OCI-LY1 (cell line): Measurements from ENCODE around the gene HSFX2.
"Not testable (repeated sequence)": the region's sequence is repeated elsewhere in the genome, so short reads cannot be mapped to it uniquely, and the experiment has no call there.

Experiments used
- H2AFZ ChIP-seq: fragments of 200-600 bp; sonication (generic), shearing (Covaris generic); 2 replicates; pipeline ENCODE4 v1.6.0; 2014; ENCODE audit warnings: antibody characterized with exemption, mild to moderate bottlenecking, low read length
- H3F3A ChIP-seq: fragments of 200-600 bp; sonication (generic), shearing (Covaris generic); 2 replicates; pipeline ENCODE4 v1.6.0; 2014; ENCODE audit warnings: mild to moderate bottlenecking, antibody characterized with exemption, low read length, moderate library complexity; ENCODE audit not compliant: insufficient read depth
- H3K27ac ChIP-seq: fragments of 200-600 bp; sonication (generic); 2 replicates; pipeline ENCODE4 v1.5.1; 2014; ENCODE audit warnings: low read length, mixed run types, mild to moderate bottlenecking, low read depth; ENCODE audit not compliant: poor library complexity, severe bottlenecking
- H3K27me3 ChIP-seq: fragments of 200-600 bp; sonication (generic); 2 replicates; pipeline ENCODE4 v1.6.0; 2014; ENCODE audit warnings: antibody characterized with exemption, mild to moderate bottlenecking, low read length, moderate library complexity; ENCODE audit not compliant: insufficient read depth
- H3K36me3 ChIP-seq: fragments of 200-600 bp; sonication (generic); 2 replicates; pipeline ENCODE4 v1.6.1; 2014; ENCODE audit warnings: mild to moderate bottlenecking, antibody characterized with exemption, low read length, moderate library complexity, mixed read lengths; ENCODE audit not compliant: insufficient read depth
- H3K4me1 ChIP-seq: fragments of 200-600 bp; sonication (generic); 2 replicates; pipeline ENCODE4 v1.5.1; 2014; ENCODE audit warnings: mild to moderate bottlenecking, low read length, moderate library complexity; ENCODE audit not compliant: insufficient read depth, severe bottlenecking
- H3K4me2 ChIP-seq: fragments of 200-600 bp; sonication (generic), shearing (Covaris generic); 2 replicates; pipeline ENCODE4 v1.6.1; 2014; ENCODE audit warnings: low read length
- H3K4me3 ChIP-seq: fragments of 200-600 bp; sonication (generic); 2 replicates; pipeline ENCODE4 v1.5.1; 2014; ENCODE audit warnings: low read length, low read depth, mild to moderate bottlenecking, mixed read lengths; ENCODE audit not compliant: poor library complexity, severe bottlenecking
- H3K79me2 ChIP-seq: fragments of 200-600 bp; shearing (Covaris generic); 2 replicates; pipeline ENCODE4 v1.6.1; 2016; ENCODE audit warnings: mixed run types, low read length, mixed read lengths; ENCODE audit not compliant: insufficient read depth
- H3K9ac ChIP-seq: fragments of 200-600 bp; sonication (generic), shearing (Covaris generic); 2 replicates; pipeline ENCODE4 v1.6.1; 2014; ENCODE audit warnings: mild to moderate bottlenecking, low read length, mixed read lengths
- H3K9me2 ChIP-seq: fragments of 200-600 bp; sonication (generic), shearing (Covaris generic); 2 replicates; pipeline ENCODE4 v1.6.1; 2014; ENCODE audit warnings: low read depth, mild to moderate bottlenecking, low read length, mixed read lengths
- H3K9me3 ChIP-seq: fragments of 200-600 bp; shearing (Covaris generic); 2 replicates; pipeline ENCODE4 v1.6.1; 2014; ENCODE audit warnings: low read length, mixed read lengths
- H4K20me1 ChIP-seq: fragments of 200-600 bp; sonication (generic), shearing (Covaris generic); 2 replicates; pipeline ENCODE4 v1.6.0; 2016; ENCODE audit warnings: mild to moderate bottlenecking, low read length; ENCODE audit not compliant: insufficient read depth
- CTCF ChIP-seq: fragments of 200-600 bp; sonication (generic), shearing (Covaris generic); IDR thresholded peaks from 2 replicates; pipeline ENCODE4 v1.5.1; 2017; ENCODE audit warnings: mild to moderate bottlenecking, antibody characterized with exemption, low read length, moderate library complexity, mixed read lengths
- EZH2 ChIP-seq: fragments of 200-600 bp; sonication (generic), shearing (Covaris generic); IDR thresholded peaks from 2 replicates; pipeline ENCODE4 v1.8.0; 2017; ENCODE audit warnings: borderline replicate concordance, mixed run types, mild to moderate bottlenecking, antibody characterized with exemption, low read length, moderate library complexity, mixed read lengths

Gene HSFX2

GRCh38 chrX:149628768-149629167 lies 33.7 kb upstream of the HSFX2 start:
- Histone ChIP-seq H3K27ac (no peak overlapping the region), H3K4me3 (no peak overlapping the region), H3K9ac (no peak overlapping the region), H3K4me2 (no peak overlapping the region), H4K20me1 (no peaks in the 10 kb centered on the region), H3F3A (no peaks in the 10 kb centered on the region), H3K36me3 (no peaks in the 10 kb centered on the region), H3K4me1 (peaks cover 13% of the 10 kb centered on the region), H3K79me2 (no peaks in the 10 kb centered on the region), H2AFZ (no peak overlapping the region), H3K9me3 (no peaks in the 10 kb centered on the region), H3K9me2 (no peaks in the 10 kb centered on the region), H3K27me3 (no peaks in the 10 kb centered on the region)
- TF ChIP-seq EZH2 = no peak
- TF ChIP-seq CTCF = no peak

- no peaks in the 10 kb centered on the region for H3K9me3 ChIP-seq
- peaks cover 13% of the 10 kb centered on the region for H3K4me1 ChIP-seq
- H3K9ac ChIP-seq = no peak overlapping the region
- no peaks in the 10 kb centered on the region for H3K27me3 ChIP-seq
- no peak overlapping the region for H3K27ac ChIP-seq
- TF ChIP-seq EZH2 = no peak
- no peak for TF ChIP-seq CTCF
- no peak overlapping the region for H3K4me3 ChIP-seq
- no peaks in the 10 kb centered on the region for H3K36me3 ChIP-seq
- H3K9me2 ChIP-seq = no peaks in the 10 kb centered on the region
- no peak overlapping the region for H3K4me2 ChIP-seq
- H3F3A ChIP-seq = no peaks in the 10 kb centered on the region
- no peaks in the 10 kb centered on the region for H4K20me1 ChIP-seq
- H3K79me2 ChIP-seq = no peaks in the 10 kb centered on the region
- H2AFZ ChIP-seq = no peak overlapping the region
Measured at GRCh38 chrX:149628280-149628679, 33.2 kb upstream of the HSFX2 start.

DNA sequence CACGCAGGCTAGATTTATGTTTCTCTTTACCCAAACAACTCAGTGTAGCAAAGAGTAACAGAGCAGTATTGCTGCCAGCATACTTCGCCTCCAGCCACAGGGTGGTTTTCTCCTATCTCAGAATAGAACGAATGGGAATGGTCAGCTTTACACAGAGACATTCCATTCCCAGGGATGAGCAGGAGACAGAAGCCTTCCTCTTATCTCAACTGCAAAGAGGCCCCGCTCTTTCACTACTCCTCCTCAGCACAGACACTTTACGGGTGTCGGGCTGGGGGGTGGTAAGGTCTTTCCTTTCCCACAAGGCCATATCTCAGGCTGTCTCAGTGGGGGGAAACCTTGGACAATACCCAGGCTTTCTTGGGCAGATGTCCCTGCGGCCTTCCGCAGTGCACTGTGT lies 31.7 kb upstream of the HSFX2 start:
- not testable (repeated sequence) for H3K4me2 ChIP-seq, H4K20me1 ChIP-seq, H3K4me3 ChIP-seq, H3K36me3 ChIP-seq, H2AFZ ChIP-seq, H3K9me3 ChIP-seq, H3K9ac ChIP-seq, H3K79me2 ChIP-seq, H3K9me2 ChIP-seq, H3K27me3 ChIP-seq, H3K27ac ChIP-seq, H3F3A ChIP-seq
- peaks cover 13% of the 10 kb centered on the region for H3K4me1 ChIP-seq

- H2AFZ ChIP-seq, H3K27ac ChIP-seq, H3K79me2 ChIP-seq, H3K9me3 ChIP-seq, H3K9me2 ChIP-seq, H3K27me3 ChIP-seq, H3F3A ChIP-seq, H3K4me2 ChIP-seq, H3K9ac ChIP-seq, H3K4me1 ChIP-seq, H3K4me3 ChIP-seq, H3K36me3 ChIP-seq, H4K20me1 ChIP-seq: not testable (repeated sequence)
Measured at GRCh38 chrX:149619662-149620061, 24.5 kb upstream of the HSFX2 start.
